ENCODE data around the gene TEX29. TPM values are rescaled to one million over a fixed set of nuclear protein-coding genes. Genes with fewer than 3 reads are reported as not detected.

The TEX29 gene
- total RNA-seq, 1 donor from 2014 or later: 0.54 TPM

- peaks cover 2% of the 10 kb centered on the region for H3K27me3 Mint-ChIP-seq (ENCODE audit: unreplicated experiment)
- TF ChIP-seq, protein P1, sequence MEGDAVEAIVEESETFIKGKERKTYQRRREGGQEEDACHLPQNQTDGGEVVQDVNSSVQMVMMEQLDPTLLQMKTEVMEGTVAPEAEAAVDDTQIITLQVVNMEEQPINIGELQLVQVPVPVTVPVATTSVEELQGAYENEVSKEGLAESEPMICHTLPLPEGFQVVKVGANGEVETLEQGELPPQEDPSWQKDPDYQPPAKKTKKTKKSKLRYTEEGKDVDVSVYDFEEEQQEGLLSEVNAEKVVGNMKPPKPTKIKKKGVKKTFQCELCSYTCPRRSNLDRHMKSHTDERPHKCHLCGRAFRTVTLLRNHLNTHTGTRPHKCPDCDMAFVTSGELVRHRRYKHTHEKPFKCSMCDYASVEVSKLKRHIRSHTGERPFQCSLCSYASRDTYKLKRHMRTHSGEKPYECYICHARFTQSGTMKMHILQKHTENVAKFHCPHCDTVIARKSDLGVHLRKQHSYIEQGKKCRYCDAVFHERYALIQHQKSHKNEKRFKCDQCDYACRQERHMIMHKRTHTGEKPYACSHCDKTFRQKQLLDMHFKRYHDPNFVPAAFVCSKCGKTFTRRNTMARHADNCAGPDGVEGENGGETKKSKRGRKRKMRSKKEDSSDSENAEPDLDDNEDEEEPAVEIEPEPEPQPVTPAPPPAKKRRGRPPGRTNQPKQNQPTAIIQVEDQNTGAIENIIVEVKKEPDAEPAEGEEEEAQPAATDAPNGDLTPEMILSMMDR (IDR thresholded peaks at IDR 0.05; ENCODE audit: unreplicated experiment): no peak
- no peaks in the 10 kb centered on the region for H3K36me3 Mint-ChIP-seq (ENCODE audit: low read depth, unreplicated experiment)
- no peaks in the 10 kb centered on the region for H3K9me3 Mint-ChIP-seq (ENCODE audit: unreplicated experiment)
- H3K4me1 Mint-ChIP-seq (ENCODE audit: unreplicated experiment): no peaks in the 10 kb centered on the region
- no peak overlapping the region for H3K27ac Mint-ChIP-seq (ENCODE audit: unreplicated experiment)
- DNase-seq (ENCODE audit: low spot score): no peak
- H3K4me3 Mint-ChIP-seq (ENCODE audit: unreplicated experiment): no peak overlapping the region
These were observed 40.0 kb downstream of the TEX29 start for GRCh38 chr13:111360452-111360851.

GRCh38 chr13:111361046-111361872 is 40.8 kb downstream of the TEX29 start:
- Mint-ChIP-seq H3K36me3 (ENCODE audit: low read depth, unreplicated experiment) (no peaks in the 10 kb centered on the region), H3K4me1 (ENCODE audit: unreplicated experiment) (no peaks in the 10 kb centered on the region), H3K9me3 (ENCODE audit: unreplicated experiment) (no peaks in the 10 kb centered on the region), H3K4me3 (ENCODE audit: unreplicated experiment) (no peak overlapping the region), H3K27ac (ENCODE audit: unreplicated experiment) (no peak overlapping the region), H3K27me3 (ENCODE audit: unreplicated experiment) (peaks cover 2% of the 10 kb centered on the region)
- no peak for DNase-seq (ENCODE audit: low spot score)
- TF ChIP-seq, protein P1 (IDR thresholded peaks at IDR 0.05; ENCODE audit: unreplicated experiment): no peak

- H3K4me3 Mint-ChIP-seq (ENCODE audit: unreplicated experiment): no peak overlapping the region
- H3K9me3 Mint-ChIP-seq (ENCODE audit: unreplicated experiment): no peaks in the 10 kb centered on the region
- no peak overlapping the region for H3K27ac Mint-ChIP-seq (ENCODE audit: unreplicated experiment)
- H3K4me1 Mint-ChIP-seq (ENCODE audit: unreplicated experiment): no peaks in the 10 kb centered on the region
- peaks cover 2% of the 10 kb centered on the region for H3K27me3 Mint-ChIP-seq (ENCODE audit: unreplicated experiment)
- TF ChIP-seq, protein P1 (IDR thresholded peaks at IDR 0.05; ENCODE audit: unreplicated experiment): no peak
- DNase-seq (ENCODE audit: low spot score): no peak
- no peaks in the 10 kb centered on the region for H3K36me3 Mint-ChIP-seq (ENCODE audit: low read depth, unreplicated experiment)
These were observed 41.6 kb downstream of the TEX29 start for GRCh38 chr13:111361873-111362648.

GRCh38 chr13:111363121-111363520 is 42.7 kb downstream of the TEX29 start:
- peaks cover 2% of the 10 kb centered on the region for H3K27me3 Mint-ChIP-seq (ENCODE audit: unreplicated experiment)
- TF ChIP-seq, protein P1 (IDR thresholded peaks at IDR 0.05; ENCODE audit: unreplicated experiment): no peak
- no peaks in the 10 kb centered on the region for H3K4me1 Mint-ChIP-seq (ENCODE audit: unreplicated experiment)
- H3K9me3 Mint-ChIP-seq (ENCODE audit: unreplicated experiment): no peaks in the 10 kb centered on the region
- H3K36me3 Mint-ChIP-seq (ENCODE audit: low read depth, unreplicated experiment): no peaks in the 10 kb centered on the region
- H3K27ac Mint-ChIP-seq (ENCODE audit: unreplicated experiment): no peak overlapping the region
- DNase-seq (ENCODE audit: low spot score): no peak
- H3K4me3 Mint-ChIP-seq (ENCODE audit: unreplicated experiment): no peak overlapping the region

DNA sequence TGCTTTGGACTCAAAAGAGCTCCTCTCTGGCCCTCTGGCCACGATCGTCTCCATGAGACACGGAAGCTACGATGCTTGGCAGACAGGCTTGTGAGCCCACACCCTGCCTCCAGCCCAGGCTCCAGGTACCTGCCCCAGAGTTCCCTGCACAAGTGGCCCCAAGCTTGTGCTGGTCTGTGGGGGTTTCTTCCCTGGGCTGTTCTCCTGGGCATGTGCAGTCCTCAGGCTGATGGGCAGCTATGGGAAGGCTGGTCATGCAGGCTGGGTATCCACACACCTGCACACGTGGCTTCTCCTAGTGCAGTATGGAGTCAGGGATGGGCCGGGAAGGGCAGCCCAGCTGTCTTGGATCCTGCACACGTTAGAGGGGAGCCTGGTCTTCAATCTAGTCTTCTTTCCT is 43.1 kb downstream of the TEX29 start:
- Mint-ChIP-seq H3K4me1 (ENCODE audit: unreplicated experiment) (no peaks in the 10 kb centered on the region), H3K27ac (ENCODE audit: unreplicated experiment) (no peak overlapping the region), H3K9me3 (ENCODE audit: unreplicated experiment) (no peaks in the 10 kb centered on the region), H3K27me3 (ENCODE audit: unreplicated experiment) (peaks cover 2% of the 10 kb centered on the region), H3K4me3 (ENCODE audit: unreplicated experiment) (no peak overlapping the region), H3K36me3 (ENCODE audit: low read depth, unreplicated experiment) (no peaks in the 10 kb centered on the region)
- TF ChIP-seq, protein P1 (IDR thresholded peaks at IDR 0.05; ENCODE audit: unreplicated experiment): no peak
- no peak for DNase-seq (ENCODE audit: low spot score)
